ENCODE measurements around the gene RPL37A. TPM values are rescaled to one million over a fixed set of nuclear protein-coding genes. Genes with fewer than 3 reads are reported as not detected.

The RPL37A gene
- 1,000 to 10,000 TPM; 2,315 to 2,375 TPM for total RNA-seq

GRCh38 chr2:216498379-216499352 is at the start of gene RPL37A:
Gene RPL37A, plus strand, starts transcription at chr2:216498844. Its CDS starts 31 bp downstream, at chr2:216498875.
- peak within 1 kb of the TSS; percentile 90 for H3K27ac Mint-ChIP-seq
- peak; percentile 95 for ATAC-seq (ENCODE audit: low read depth)
- no peaks in the 10 kb centered on the region for H3K27me3 Mint-ChIP-seq
- H3K4me3 Mint-ChIP-seq, result peak within 1 kb of the TSS; percentile 99
- POLR2A ChIA-PET, result interaction anchor here (0.6 to 2.1 kb wide), 18 partner anchors 10 to 417 kb away, joined by 3 to 14 read pairs (median 4); partner anchors contain the start of genes PECR, SMARCAL1 and TMEM169
- peak; percentile 88 for DNase-seq
- peaks cover 55% of the 10 kb centered on the region for H3K4me1 Mint-ChIP-seq
- H3K36me3 Mint-ChIP-seq, result peaks cover 53% of the 10 kb centered on the region
- H3K9me3 Mint-ChIP-seq, result no peaks in the 10 kb centered on the region

GRCh38 chr2:216450346-216450745 is 48.3 kb upstream of the RPL37A start:
- no peaks in the 10 kb centered on the region for H3K27me3 Mint-ChIP-seq
- POLR2A ChIA-PET, result no interaction called here
- H3K4me3 Mint-ChIP-seq, result no peak overlapping the region
- peaks cover 2% of the 10 kb centered on the region for H3K9me3 Mint-ChIP-seq
- H3K4me1 Mint-ChIP-seq, result peaks cover 1% of the 10 kb centered on the region
- no peak overlapping the region for H3K27ac Mint-ChIP-seq
- peaks cover 65% of the 10 kb centered on the region for H3K36me3 Mint-ChIP-seq
- ATAC-seq (ENCODE audit: low read depth) (no peak), DNase-seq (no peak)

DNA sequence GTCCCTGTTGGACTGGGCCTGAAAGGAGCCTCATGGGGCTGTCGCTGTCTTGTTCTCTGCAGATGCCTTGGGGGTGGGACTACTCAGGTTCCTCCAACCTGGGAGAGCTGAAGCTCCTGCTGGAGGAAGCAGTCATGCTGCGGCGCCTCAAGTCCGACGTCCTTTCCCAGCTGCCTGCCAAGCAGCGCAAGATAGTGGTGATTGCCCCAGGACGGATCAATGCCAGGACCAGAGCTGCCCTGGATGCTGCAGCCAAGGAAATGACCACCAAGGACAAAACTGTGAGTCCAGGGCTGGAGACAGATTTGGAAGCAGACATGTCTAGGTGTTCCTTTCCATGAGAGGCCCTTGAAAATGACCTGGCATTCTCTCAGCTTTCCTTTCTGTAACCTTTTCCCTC is 47.9 kb upstream of the RPL37A start:
- H3K9me3 Mint-ChIP-seq, result peaks cover 2% of the 10 kb centered on the region
- no peaks in the 10 kb centered on the region for H3K27me3 Mint-ChIP-seq
- no peak overlapping the region for H3K27ac Mint-ChIP-seq
- no peak overlapping the region for H3K4me3 Mint-ChIP-seq
- POLR2A ChIA-PET, result no interaction called here
- ATAC-seq (ENCODE audit: low read depth) (no peak), DNase-seq (no peak)
- H3K4me1 Mint-ChIP-seq, result peaks cover 1% of the 10 kb centered on the region
- peaks cover 68% of the 10 kb centered on the region for H3K36me3 Mint-ChIP-seq

- Mint-ChIP-seq H3K27ac (no peak overlapping the region), H3K27me3 (no peaks in the 10 kb centered on the region), H3K4me1 (peaks cover 1% of the 10 kb centered on the region), H3K9me3 (peaks cover 1% of the 10 kb centered on the region), H3K36me3 (peaks cover 48% of the 10 kb centered on the region), H3K4me3 (no peak overlapping the region)
- DNase-seq (no peak), ATAC-seq (ENCODE audit: low read depth) (no peak)
- POLR2A ChIA-PET, result no interaction called here
These were observed 44.6 kb upstream of the RPL37A start for GRCh38 chr2:216453955-216454614.

DNA sequence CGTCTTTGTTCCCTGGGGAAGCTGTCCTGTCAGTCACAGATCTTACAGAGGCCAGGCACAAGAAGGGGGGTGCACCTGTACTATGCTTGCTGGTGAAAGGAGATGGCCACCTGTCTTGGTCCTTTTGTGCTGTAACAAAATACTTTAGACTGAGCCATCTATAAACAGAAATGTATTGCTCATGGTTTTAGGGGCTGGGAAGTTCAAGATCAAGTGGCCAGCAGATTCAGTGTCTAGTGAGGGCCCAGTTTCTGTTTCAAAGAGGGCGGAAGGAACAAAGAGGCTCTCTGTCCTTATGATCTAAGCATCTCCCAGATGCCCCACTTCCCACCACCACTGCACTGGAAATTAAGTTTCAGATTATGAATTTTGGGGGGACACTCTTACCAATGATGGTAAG is 35.5 kb upstream of the RPL37A start:
- no peak overlapping the region for H3K27ac Mint-ChIP-seq
- H3K27me3 Mint-ChIP-seq, result no peaks in the 10 kb centered on the region
- POLR2A ChIA-PET, result no interaction called here

DNA sequence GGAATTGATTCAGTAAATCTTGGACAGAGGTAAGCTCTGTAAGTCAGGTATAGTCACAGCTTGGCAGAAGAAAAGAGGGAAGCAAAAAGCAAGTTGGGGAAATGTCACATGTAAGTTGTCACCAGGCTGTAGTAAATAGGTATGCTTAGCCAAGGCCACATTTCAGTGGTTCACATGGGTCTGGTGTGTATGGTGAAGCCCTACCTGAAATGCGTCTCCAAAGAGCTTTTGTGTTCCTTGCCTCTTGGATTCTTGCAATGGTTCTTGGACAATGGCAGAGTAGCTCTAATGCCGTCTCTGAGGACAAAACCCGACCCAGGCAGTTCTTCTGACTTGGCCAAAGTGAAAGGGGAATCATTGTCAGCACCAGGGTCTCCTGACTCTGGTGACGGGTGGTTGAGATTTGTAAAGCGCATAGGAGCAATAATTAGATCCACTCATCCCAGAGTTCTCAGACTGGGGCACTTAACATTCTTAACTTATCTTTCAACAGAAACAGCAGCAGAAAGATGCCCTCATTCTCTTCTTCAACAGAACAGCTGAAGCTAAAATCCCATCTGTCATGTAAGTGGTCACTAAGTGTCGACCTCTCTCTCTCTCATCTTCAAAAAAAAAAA is 34.4 kb upstream of the RPL37A start:
- Mint-ChIP-seq H3K27ac (no peak overlapping the region), H3K27me3 (no peaks in the 10 kb centered on the region), H3K36me3 (peaks cover 9% of the 10 kb centered on the region), H3K4me1 (peaks cover 2% of the 10 kb centered on the region), H3K9me3 (no peaks in the 10 kb centered on the region), H3K4me3 (no peak overlapping the region)
- ATAC-seq (ENCODE audit: low read depth) (no peak), DNase-seq (no peak)
- POLR2A ChIA-PET, result interaction anchor here (1.5 kb wide), 1 partner anchor 16 kb away, joined by 3 read pairs; no protein-coding TSS in a partner anchor

More for the DNA sequence above, 35.5 kb upstream of the RPL37A start:
- Mint-ChIP-seq H3K9me3 (no peaks in the 10 kb centered on the region), H3K4me1 (peaks cover 2% of the 10 kb centered on the region), H3K36me3 (peaks cover 9% of the 10 kb centered on the region), H3K4me3 (no peak overlapping the region)
- ATAC-seq (ENCODE audit: low read depth) (no peak), DNase-seq (no peak)

- POLR2A ChIA-PET, result interaction anchor here (1.5 kb wide), 1 partner anchor 18 kb away, joined by 3 read pairs; no protein-coding TSS in a partner anchor
- DNase-seq (no peak), ATAC-seq (ENCODE audit: low read depth) (no peak)
- H3K36me3 Mint-ChIP-seq, result peaks cover 12% of the 10 kb centered on the region
- H3K27ac Mint-ChIP-seq, result no peak overlapping the region
- H3K4me3 Mint-ChIP-seq, result no peak overlapping the region
- no peaks in the 10 kb centered on the region for H3K27me3 Mint-ChIP-seq
- no peaks in the 10 kb centered on the region for H3K9me3 Mint-ChIP-seq
- no peaks in the 10 kb centered on the region for H3K4me1 Mint-ChIP-seq
These were observed 33.0 kb upstream of the RPL37A start for GRCh38 chr2:216465579-216466195.

DNA sequence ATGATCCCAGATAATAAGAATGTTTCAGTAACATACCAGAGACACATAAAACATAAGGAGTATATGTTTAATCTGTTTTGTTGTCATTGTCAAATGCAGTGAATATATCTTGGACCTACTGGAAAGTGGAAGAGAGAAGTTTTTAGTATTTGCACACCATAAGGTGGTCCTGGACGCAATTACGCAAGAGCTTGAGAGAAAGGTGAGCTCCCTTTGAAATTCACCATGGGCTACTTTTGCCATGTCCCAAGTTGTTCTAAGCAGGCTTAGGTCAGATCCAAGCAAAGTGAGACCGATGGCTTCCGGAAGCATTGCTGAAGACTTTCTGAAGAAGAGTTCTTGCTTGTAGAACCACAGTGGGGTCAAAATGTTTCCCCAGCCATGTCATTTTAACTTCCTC is 30.8 kb upstream of the RPL37A start:
- Mint-ChIP-seq H3K9me3 (no peaks in the 10 kb centered on the region), H3K4me3 (no peak overlapping the region), H3K4me1 (no peaks in the 10 kb centered on the region), H3K27ac (no peak overlapping the region), H3K27me3 (no peaks in the 10 kb centered on the region), H3K36me3 (peaks cover 7% of the 10 kb centered on the region)
- DNase-seq (no peak), ATAC-seq (ENCODE audit: low read depth) (no peak)
- POLR2A ChIA-PET, result interaction anchor here (1.5 kb wide), 1 partner anchor 30 kb away, joined by 3 read pairs; the partner anchor contains the start of gene RPL37A

DNA sequence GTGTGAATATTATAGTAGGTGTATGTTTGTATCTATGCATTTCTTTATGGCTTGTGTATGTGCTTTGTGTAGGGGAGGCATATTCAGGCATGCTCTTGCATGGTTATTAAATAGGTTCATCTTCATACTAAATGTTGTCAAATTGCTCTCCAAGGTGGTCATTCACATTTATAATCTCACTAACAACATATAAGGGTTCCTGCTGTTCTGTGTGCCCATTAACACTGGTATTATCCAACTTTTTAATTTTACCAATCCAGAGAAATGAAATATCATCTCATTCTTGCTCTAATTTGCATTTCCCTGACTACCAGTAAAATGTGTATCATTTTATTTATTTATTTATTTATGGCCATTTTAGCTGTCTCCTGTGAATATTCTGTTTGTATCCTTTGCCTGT is 29.0 kb upstream of the RPL37A start:
- Mint-ChIP-seq H3K9me3 (no peaks in the 10 kb centered on the region), H3K4me1 (peaks cover 2% of the 10 kb centered on the region)
- no peak for ATAC-seq (ENCODE audit: low read depth)

GRCh38 chr2:216473187-216473586 is 25.5 kb upstream of the RPL37A start:
- Mint-ChIP-seq H3K36me3 (peaks cover 30% of the 10 kb centered on the region), H3K4me3 (no peak overlapping the region), H3K27ac (no peak overlapping the region), H3K9me3 (no peaks in the 10 kb centered on the region), H3K27me3 (no peaks in the 10 kb centered on the region), H3K4me1 (peaks cover 16% of the 10 kb centered on the region)
- DNase-seq (no peak), ATAC-seq (ENCODE audit: low read depth) (no peak)
- POLR2A ChIA-PET, result no interaction called here

More for the DNA sequence above, 29.0 kb upstream of the RPL37A start:
- H3K27ac Mint-ChIP-seq, result no peak overlapping the region
- POLR2A ChIA-PET, result no interaction called here
- no peak for DNase-seq
- H3K36me3 Mint-ChIP-seq, result peaks cover 11% of the 10 kb centered on the region
- no peak overlapping the region for H3K4me3 Mint-ChIP-seq
- H3K27me3 Mint-ChIP-seq, result no peaks in the 10 kb centered on the region

- Mint-ChIP-seq H3K9me3 (no peaks in the 10 kb centered on the region), H3K36me3 (peaks cover 33% of the 10 kb centered on the region), H3K4me1 (peaks cover 21% of the 10 kb centered on the region), H3K4me3 (peak overlapping the region; percentile 65), H3K27me3 (no peaks in the 10 kb centered on the region), H3K27ac (peak overlapping the region; percentile 78)
- ATAC-seq (ENCODE audit: low read depth) (peak; percentile 79), DNase-seq (peak; percentile 53)
- POLR2A ChIA-PET, result interaction anchor here (0.7 to 1.2 kb wide), 2 partner anchors 22 to 23 kb away, joined by 4 read pairs; partner anchors contain the start of gene RPL37A
These were observed 23.5 kb upstream of the RPL37A start for GRCh38 chr2:216474925-216475670.

- POLR2A ChIA-PET, result interaction anchor here (1.2 kb wide), 1 partner anchor 23 kb away, joined by 4 read pairs; the partner anchor contains the start of gene RPL37A
- ATAC-seq (ENCODE audit: low read depth) (no peak), DNase-seq (no peak)
- Mint-ChIP-seq H3K27ac (peak overlapping the region; percentile 78), H3K4me1 (peaks cover 21% of the 10 kb centered on the region), H3K9me3 (no peaks in the 10 kb centered on the region), H3K27me3 (no peaks in the 10 kb centered on the region), H3K4me3 (peak overlapping the region; percentile 65), H3K36me3 (peaks cover 39% of the 10 kb centered on the region)
These were observed 22.9 kb upstream of the RPL37A start for GRCh38 chr2:216475767-216476166.
